ENCODE measurements around the gene KCTD2.
A peak's percentile ranks its signal among the peaks of the same experiment; 100 is the strongest.

Gene KCTD2

GRCh38 chr17:75047398-75048098 is 523 bp downstream of the KCTD2 start:
- peak overlapping the region; percentile 92 for H3K4me3 ChIP-seq (ENCODE audit: low read length)
- TF ChIP-seq CTCF (conservative IDR thresholded peaks at IDR 0.05; ENCODE audit: low read depth, low read length) = no peak
- DNase-seq (ENCODE audit: low read depth) = no peak

GRCh38 chr17:75048249-75048878 is 1.3 kb downstream of the KCTD2 start:
- no peak for TF ChIP-seq CTCF (conservative IDR thresholded peaks at IDR 0.05; ENCODE audit: low read depth, low read length)
- no peak for DNase-seq (ENCODE audit: low read depth)
- H3K4me3 ChIP-seq (ENCODE audit: low read length) = peak overlapping the region; percentile 92

GRCh38 chr17:75049057-75049456 is 2.0 kb downstream of the KCTD2 start:
- no peak for DNase-seq (ENCODE audit: low read depth)
- H3K4me3 ChIP-seq (ENCODE audit: low read length) = no peak overlapping the region
- no peak for TF ChIP-seq CTCF (conservative IDR thresholded peaks at IDR 0.05; ENCODE audit: low read depth, low read length)

GRCh38 chr17:75049706-75050105 is 2.7 kb downstream of the KCTD2 start:
- DNase-seq (ENCODE audit: low read depth) = no peak
- TF ChIP-seq CTCF (conservative IDR thresholded peaks at IDR 0.05; ENCODE audit: low read depth, low read length) = no peak
- no peak overlapping the region for H3K4me3 ChIP-seq (ENCODE audit: low read length)

GRCh38 chr17:75051941-75052340 is 4.9 kb downstream of the KCTD2 start:
- no peak overlapping the region for H3K4me3 ChIP-seq (ENCODE audit: low read length)
- TF ChIP-seq CTCF (conservative IDR thresholded peaks at IDR 0.05; ENCODE audit: low read depth, low read length) = no peak
- no peak for DNase-seq (ENCODE audit: low read depth)

GRCh38 chr17:75059369-75060345 is 12.6 kb downstream of the KCTD2 start:
- no peak overlapping the region for H3K4me3 ChIP-seq (ENCODE audit: low read length)
- peak; percentile 45 for TF ChIP-seq CTCF (conservative IDR thresholded peaks at IDR 0.05; ENCODE audit: low read depth, low read length)
- no peak for DNase-seq (ENCODE audit: low read depth)

All from retinal pigment epithelial cell (primary cell).